ENCODE results near the gene UBE2L5.

Gene UBE2L5

DNA sequence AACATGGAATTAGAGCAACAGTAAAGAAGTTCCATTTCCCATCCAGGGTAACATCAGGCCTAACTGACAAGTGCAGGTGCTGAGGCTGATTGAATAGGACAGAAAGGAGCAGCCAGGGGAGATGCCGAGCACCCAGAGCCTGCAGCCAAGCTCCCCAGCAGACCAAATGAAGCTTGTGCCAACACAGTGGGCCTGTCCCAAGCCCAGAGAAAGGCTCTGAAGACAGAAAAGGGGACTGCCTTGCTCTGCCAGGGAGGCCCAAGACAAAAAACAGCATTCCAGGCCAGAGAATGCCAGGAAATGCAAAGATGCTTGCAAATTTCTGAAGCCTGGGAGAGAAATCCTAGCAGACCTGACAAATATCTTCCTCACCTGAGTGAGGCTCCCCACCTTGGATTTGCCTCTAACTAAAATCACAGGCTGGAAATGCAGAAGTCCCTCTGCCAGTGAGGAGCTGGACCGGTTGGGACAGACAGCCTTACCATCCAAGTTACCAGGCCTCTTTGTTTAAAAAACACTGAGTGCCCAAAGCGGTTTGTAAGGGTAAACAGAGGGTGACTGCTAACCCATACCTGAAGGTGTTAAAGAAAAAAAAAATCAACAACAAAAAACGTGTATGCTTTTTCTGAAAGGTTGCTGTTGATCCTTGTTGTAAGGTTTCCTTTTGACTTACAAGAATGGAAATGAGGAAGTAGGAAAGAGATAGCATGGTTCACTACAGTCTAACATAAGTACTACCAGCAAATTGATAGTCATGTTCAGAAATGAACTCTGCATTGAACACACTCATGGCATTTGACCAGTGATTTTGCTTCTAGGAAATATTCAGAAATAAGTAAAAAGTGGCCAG lies 55.3 kb downstream of the UBE2L5 start:
- DNase-seq: no peak
